ENCODE data around the gene APOBEC3A.

The APOBEC3A gene

DNA sequence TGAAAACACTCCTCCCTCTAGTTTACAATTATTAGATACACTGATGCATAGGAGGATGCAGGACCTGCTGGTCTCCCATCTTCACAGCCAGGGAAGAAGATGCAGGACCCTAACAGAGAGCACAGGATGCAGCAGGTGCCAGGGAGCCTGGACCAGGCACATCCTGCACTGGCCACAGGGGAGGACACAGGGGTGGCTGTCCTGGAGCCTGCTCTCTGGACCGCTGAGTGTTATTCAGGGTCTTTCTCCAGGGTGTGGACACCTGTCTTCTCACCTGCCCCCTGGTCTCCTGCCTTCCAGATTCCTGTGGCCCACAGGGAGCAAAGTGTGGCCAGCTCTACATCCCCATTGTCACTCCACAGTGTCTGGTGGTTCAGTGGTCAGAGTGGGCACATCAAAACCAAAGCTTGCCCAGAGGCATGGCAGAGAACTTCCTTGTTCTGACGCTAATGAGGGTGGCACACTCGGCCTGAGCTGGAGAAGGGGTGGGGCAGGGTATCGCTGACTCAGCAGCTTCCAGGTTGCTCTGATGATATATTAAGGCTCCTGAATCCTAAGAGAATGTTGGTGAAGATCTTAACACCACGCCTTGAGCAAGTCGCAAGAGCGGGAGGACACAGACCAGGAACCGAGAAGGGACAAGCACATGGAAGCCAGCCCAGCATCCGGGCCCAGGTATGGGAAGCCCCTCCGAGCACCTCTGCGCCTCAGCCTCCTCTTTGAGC, at the start of gene APOBEC3A:
Gene APOBEC3A (plus strand): TSS at position 564 of the 725 bp plus-strand sequence. CDS start 83 bp downstream, at position 647.
- DNase-seq = no peak

DNA sequence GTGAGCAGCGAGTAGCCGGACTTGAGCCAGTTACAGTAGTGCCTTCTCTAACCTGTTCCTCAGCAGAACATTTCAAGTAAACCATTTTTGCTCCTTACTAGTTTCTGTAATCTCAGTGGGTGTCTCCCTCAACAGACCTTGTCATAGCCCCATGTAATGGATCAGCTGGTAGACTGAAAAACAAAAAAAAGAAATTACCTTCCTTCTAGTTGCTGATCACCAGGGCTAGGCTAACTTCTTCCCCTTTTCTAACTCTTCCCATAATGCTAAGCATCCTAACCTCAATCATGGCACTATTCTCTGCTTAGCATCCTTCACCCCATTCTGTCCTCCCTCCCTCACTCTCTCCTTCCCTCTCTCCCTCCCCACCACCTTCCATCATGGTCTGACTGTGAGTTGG, 49.6 kb upstream of the APOBEC3A start:
- DNase-seq = no peak

DNA sequence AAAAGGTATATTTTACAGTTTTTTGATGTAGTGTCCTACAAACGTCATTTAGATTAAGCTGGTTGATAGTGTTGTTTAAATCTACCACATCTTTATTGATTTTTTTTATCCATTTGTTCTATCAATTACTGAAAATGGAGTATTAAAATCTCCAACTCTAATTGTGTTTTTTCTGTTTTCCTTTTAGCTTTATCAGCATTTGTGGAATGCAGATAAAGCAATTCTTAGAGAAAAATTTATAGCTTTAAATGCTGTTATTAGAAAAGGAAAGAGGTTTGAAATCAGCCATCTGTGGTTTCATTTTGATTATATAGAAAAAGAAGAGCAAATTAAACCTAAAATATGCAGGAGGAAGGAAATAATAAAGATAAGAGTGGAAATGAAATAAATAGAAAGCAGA, 46.0 kb upstream of the APOBEC3A start:
- no peak for DNase-seq

DNA sequence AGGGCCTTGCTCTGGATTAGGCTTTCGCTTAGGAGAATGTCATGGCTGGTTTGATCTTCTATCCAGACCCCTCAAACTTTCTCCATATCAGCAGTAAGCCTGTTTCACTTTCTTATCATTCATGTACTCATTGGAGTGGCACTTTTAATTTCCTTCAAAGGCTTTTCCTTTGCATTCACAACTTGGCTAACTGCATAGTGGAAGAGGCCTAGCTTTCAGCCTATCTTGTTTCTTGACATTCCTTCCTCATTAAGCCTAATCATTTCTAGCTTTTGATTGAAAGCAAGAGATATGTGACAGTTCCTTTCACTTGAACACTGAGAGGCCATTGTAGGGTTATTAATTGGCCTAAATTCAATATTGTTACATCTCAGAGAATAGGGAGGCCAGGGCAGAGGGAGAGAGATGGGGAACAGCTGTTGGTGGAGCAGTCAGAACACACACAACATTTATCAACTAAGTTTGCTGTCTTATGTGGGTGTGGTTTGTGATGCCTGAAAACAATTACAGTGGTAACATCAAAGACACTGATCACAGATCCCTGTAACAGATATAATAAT, 37.7 kb upstream of the APOBEC3A start:
- DNase-seq = no peak

DNA sequence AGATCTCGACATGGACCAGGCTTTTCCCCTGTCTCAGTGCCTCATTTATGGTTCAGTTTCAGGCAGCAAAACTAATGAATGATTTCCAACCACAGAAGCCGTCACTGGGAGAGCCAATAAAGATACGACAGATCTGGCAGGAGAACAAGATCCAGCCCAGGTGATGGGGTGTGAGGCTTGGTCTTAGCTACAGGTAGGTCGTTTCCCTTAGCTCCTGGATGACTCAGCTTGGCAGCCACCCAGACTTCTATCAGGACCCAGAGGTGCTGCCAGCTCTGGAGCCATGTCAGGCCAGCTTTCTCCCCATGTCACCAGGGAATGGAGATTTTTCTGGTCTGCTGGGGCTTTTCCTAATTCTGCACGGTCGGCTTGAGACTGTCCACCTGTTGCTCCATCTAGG, 36.3 kb upstream of the APOBEC3A start:
- no peak for DNase-seq

DNA sequence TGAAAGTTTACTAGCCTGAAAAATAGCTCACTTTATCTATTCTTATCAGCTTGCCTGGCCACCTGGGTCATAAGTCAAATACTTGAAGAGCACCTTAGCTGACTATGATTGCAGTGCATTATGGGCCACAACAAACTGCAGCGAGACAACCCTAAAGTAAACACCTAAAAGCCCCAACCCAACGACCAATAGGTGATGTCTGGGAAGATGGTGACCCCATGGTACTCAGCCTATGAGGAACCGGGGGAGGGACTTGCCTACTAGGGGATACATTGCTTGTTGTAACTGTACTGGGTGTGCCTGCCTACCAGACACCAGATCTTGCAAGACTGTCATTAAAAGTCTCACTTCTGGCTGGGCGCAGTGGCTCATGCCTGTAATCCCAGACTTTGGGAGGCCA, 35.6 kb upstream of the APOBEC3A start:
- no peak for DNase-seq

DNA sequence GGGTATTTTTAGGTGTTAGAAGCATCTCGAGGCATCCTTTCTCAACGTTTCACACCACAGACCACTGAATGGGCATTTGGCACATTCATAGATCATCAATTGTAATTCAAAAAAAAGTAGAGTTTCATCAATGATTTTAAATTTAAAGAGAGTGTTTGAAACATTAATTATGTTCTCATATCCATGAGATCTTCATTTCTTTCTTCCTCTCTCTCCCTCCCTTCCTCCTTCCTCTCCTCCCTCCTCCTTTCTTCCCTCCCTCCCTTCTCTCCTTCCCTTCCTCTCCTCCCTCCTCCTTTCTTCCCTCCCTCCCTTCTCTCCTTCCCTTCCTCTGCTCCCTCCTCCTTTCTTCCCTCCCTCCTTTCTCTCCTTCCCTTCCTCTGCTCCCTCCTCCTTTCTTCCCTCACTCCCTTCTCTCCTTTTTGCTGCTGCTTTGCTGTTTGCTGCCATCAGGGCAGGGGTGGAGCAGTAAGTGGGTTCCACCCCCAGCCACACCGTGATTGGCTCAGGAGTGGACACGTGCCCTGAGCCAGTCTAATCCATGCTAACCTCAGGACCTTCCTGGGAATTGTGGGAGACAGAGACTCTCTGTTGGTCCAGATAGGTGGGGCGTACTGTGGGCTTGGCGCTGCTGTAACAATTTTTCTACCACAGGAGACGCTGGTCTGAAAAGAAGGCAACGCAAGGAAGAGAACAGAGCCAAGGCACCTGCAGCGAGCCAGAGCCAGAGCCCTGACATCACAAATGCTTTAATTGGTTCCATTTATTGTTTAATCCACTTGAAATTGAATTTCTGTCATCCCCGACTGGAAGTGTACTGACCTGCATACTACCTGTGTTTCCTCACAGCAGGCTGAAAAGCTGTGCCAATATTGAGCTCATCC, 33.7 kb upstream of the APOBEC3A start:
- DNase-seq = peak; percentile 93 to 98

DNA sequence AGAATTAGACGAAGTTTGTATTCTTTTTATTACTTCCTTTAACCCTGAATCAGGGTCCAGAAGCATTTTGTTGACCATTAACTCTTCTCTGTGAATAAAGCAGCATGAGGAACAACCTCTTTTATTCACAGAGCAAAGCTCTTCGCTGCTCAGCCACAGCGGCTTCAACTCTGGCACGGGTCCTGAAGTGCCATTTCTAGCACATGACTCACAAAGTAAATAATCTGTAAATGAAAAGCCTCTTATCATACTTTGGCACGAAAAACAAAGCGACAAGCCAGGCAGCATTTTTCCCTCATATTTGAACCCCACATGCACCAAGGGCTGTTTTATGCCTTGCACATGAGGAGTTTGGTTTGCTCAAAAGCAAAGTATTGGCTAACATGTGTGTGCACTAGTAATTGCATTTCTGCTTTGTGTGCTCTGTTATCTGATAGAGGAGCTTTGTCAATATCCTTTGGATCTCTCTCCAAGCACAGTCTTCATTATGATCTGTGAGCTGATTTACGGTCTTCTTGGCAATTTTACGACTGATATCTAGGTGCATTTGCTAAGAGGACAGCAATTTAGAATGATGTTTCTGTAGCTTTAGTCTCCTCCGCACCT, 33.0 kb upstream of the APOBEC3A start:
- DNase-seq = peak; percentile 20 to 24

DNA sequence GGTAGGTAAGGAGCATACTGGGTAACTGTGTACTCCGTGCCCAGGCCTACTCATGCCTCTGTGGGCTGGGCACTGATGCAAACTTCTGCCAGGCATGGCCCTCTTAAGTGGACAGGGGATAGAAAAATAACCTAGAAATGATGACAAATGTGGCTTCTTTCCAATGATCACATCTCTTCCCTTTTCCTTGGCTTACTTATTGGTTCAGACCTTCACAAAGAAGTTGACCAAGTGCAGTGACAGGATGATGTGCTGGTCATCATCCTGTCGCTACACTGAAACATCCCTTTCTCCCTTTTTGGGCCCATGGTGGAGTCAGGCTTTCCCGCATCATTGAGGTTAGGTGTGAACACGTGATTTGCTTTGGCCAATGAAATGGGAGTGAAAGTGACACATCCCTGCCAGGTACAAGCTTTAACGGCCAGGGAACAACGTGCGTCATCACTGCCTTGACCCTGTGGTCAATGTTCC, 31.8 kb upstream of the APOBEC3A start:
- no peak for DNase-seq

DNA sequence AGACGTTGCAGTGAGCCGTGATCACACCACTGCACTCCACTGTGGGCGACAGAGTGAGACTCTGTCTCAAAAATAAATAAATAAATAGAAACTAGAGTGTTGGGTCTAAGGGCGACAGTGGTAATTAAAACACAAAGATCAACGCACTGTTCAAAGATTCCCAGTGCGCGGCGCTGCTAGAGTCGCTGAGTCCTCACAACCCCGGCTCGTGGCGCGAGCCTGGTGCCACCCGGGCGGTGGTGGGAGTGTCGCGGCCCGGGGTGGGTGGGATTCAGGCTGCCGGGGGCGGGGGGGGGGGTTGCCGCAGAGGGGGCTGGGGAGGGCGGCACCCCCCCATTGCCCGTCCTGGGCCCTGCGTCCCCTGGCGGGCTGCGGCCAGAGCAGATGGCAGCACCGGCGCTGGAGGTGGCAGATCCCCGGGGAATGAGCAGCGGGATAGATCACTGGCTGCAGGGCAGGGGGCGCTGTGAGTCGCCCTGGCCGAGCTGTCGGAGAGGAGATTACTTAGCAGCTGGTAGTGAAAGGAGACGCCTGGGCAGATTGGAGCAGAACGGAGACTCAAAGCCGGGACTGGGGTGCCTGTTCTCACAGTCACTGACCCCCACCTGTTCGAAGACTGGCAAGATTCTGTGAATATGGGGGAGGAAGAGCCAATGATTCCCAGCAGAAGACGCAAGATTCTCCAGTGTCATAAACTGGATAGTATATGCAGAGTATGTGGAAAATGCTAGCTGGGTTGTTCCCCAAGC, 30.2 kb upstream of the APOBEC3A start:
- peak; percentile 83 to 96 for DNase-seq

DNA sequence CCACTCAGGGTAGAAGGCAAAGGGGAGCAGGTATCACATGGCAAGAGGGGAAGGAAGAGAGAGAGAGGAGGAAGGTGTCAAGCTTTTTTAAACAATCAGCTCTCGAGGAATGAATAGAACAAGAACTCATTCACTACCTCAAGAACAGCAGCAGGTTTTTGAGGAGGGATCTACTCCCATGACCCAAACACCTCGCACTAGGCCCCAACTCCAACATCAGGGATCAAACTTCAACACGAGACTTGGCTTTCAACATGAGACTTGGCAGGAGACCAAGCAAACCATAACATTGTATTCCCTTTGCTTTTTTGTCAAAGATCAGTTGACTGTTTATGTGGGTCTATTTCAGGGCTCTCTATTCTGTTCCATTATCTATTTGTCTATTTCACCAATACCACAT, 26.9 kb upstream of the APOBEC3A start:
- DNase-seq = no peak

DNA sequence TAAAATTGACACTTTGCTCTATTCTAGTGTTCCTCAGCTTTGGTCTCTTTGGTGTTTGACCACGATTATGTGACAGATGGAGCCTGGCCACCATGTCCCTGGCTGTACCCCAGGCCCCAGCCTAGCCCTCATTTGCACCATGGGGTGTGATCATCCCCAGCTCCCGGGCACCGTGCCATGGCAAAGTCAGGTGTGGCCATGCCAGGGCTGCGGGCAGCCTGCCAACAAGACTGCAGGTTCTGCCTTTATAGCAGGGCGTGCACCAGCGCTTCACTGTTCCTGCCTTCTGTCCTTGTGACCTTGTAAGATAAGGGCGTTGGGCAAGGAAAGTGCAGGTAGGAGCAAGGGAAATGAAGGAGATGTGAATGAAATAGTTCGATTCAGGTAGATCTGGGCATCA, 22.4 kb upstream of the APOBEC3A start:
- DNase-seq = peak; percentile 21 to 71

DNA sequence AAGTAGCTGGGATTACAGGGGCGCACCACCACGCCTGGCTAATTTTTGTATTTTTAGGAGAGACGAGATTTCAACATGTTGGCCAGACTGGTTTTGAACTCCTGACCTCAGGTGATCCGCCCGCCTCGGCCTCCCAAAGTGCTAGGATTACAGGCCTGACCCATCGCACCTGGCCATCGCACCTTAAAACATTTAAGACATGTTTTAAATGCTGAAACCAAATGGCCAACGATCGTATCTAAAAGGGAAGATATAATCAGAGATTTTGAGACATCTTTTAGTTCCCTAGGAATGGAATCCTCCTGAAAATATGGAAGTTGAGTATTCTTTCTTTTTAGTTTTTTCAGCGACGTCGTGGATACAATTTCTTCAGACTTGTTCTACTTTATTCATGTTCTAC, 21.8 kb upstream of the APOBEC3A start:
- no peak for DNase-seq

DNA sequence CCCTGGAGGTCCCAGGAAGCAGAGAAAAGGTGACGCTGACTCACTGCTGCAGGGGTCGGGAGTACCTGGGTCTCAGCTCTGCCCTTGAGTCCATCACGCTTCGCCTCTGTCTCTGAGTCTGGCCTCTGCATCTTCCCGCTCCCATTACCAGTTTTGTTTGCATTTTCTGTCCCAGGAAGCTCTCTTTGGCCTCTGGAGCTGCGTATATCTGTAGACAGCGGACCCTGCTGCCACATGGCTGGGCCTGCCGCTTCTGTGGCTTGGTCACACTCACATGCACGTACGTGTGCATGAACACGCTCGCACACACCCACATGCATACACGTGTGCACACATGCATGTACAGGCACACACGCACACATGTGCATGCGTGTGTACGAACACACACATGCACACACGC, 20.8 kb upstream of the APOBEC3A start:
- DNase-seq = no peak

DNA sequence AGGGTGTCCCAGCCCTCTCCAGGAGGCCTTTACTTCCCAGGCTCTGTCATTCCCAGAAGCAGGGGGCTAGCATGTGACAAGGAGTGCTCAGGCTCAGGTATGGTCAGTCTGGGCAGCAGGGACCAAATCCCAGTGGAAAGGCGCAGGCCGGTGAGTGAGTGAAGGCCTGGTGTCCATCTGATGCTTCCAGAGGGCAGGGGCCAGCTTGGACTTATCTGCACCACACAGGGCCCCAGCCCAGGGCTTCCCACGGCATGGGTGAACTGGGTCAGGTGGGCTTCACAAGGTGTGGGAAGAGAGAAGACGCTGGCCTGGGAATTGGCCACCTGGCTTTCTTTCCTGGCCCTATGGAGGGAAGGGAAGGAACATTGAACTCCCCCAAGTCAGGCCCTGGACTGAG, 20.4 kb upstream of the APOBEC3A start:
- no peak for DNase-seq

DNA sequence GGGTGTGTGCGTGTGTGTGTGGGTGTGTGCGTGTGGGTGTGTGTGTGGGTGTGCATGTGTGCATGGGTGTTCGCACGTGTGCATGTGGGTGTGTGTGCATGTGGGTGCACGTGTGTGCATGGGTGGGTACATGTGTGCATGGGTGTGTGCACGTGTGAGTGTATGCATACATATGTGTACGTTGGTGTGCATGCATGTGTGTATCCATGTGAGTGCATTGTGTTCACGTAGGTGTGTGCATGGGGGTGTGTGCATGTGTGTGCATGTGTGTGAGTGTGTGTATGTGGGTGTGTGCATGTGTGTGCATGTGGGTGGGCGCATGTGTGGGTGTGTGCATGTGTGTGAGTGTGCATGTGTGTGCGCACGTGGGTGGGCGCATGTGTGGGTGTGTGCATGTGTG, 19.9 kb upstream of the APOBEC3A start:
- DNase-seq = no peak

DNA sequence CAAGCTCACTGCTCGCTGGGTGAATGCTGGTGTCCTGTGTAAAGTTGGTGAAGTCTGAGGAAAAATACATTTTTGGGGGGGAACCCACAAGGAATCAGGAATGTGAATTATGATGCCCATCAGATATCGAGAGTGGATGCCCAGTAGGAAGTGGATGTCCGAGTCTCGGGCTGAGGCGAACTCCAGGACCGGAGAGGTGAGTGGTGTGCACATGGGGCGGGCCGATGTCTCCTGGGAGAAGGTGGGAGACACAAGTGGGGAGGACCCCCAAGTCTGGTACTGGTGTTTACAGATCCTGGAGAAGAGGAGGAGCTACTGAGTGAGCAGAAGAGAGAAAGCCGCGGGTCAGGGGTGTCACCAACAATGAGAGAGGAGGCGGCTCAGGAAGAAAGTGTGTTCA, 19.2 kb upstream of the APOBEC3A start:
- no peak for DNase-seq

DNA sequence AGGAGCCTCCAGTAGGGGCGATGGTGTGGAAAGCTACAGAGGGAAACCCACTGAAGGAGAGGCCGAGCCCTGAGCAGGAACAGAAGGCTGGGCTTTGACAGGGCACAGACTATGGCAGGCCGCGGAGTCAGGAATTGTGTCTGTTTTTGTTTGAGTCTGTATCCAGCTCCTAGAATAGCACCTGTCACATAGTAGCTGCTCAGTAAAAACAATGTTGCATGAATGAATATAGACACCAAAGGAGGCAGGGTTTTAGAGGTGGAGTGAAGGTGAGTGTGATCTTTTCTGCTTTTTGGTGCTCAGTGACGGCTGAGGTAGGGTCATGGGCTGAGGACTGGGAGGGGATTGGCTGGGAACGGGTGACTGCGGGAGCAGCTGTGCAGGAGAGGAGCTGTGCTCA, 18.5 kb upstream of the APOBEC3A start:
- no peak for DNase-seq

DNA sequence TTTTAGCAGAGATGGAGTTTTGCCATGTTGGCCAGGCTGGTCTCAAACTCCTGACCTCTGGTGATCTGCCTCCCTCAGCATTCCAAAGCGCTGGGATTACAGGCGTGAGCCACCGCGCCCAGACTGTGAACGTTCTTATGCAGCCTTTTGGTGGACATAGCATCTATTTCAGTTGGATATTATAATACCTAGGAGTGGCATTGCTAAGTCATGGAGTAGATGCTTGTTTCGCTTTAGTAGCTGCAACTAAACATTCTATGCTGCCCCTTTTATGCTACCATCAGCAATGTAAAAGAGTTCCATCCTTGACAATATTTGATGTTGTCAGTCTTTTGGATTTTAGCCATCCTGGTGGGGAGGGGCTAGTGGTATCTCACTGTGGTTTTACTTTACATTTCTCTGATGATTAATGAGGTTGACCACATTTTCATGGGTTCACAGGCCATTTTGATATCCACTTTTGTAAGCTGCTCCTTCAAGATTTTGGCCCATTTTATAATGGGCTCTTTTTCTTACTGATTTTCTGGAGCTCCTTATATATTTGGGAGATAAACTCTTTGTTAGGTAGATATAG, 16.5 kb upstream of the APOBEC3A start:
- DNase-seq = no peak

DNA sequence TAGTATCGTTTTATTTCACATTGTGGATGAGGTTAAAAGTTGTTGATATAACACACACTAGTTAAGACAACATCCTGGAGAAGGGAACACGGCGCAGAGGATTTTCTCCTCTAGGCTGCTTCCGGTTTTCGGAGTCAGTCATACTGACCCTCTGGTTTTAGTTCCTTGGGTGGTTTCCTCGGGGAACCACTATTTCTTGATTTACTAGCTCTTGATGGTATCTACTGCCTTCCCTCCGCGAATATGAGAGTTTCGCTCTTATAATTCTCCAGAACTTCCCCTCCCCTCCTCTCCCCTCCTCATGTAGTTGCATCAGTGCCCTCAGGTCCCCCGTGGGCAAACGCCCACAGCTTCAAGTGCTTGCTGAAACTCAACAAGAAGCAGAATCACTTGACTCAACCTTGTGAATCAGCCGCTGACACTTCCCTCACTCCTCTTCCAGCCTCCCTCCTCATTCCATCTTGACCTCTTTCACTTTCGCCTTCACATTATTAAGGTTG, 15.9 kb upstream of the APOBEC3A start:
- no peak for DNase-seq

DNA sequence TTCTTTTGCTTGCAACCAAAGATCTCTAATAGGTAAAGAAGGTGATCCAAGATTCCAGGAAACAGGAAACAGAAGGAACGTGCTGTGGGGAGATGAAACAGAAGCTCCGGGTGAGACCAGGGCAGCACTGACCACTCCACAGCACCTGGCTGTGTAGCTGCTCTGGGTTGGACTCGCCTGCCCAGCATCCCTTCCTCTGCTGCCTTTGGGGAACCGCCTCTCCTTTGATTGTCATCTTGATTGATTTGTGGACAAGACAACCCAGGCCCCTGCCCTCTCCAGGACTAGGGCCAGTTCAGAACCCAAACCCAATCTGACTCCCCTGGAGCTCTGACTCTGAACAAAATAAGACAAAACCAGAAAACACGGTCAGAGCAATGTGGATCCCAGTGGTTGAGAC, 14.7 kb upstream of the APOBEC3A start:
- DNase-seq = no peak

DNA sequence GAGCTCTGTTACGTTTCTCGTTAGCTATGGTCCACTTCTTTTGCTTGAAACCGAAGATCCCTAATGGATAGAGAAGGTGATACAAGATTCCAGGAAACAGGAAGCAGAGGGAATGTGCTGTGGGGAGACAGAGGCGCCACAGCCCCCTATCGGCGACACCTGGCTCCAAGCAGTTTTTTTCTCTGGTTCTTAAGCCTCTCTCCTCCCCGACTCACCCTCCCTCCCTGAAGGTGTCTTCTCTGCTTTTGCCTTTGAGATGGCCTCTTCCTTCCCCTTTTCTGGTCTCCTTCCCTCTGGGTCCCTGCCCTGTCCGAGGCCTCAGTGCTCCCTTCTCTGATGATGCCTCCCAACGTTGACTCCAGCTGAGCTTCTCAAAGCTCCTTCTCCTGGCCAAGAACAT, 14.2 kb upstream of the APOBEC3A start:
- no peak for DNase-seq

Measured in NCI-H524 (cell line).